ENCODE results near the gene MAN2B1. TPM values are rescaled to one million over a fixed set of nuclear protein-coding genes. Genes with fewer than 3 reads are reported as not detected.

MAN2B1 gene
- total and polyA plus RNA-seq, 3 experiments from 2014 or later: 76.4 to 85.3 (median 83.8) TPM

DNA sequence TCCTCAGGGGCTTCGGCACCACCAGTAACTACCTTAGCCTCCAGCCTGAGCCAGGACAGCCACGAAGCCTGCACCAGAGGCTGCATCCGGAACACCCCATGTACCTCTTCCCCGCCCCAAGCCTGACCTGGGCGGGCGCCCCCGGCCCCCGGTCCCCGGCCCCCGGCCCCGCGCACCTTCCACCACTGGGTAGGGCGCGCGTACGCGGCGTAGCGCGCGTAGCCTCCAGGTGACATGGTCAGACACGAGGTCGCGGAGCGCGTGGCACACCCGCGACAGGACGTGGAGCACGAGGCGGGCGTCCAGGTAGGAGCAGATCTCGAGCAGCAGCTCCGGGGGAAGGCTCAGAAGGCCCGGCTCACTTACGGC, 29.4 kb upstream of the MAN2B1 start:
- Mint-ChIP-seq H3K27me3 (peaks cover 0 to 3% of the 10 kb centered on the region in 2 donors), H3K4me1 (peaks cover 10 to 15% (median 12%) of the 10 kb centered on the region in 3 donors), H3K4me3 (peak overlapping the region; percentile 87 to 98 (median 92)), H3K27ac (peak overlapping the region in 6 of 8 donors; percentile 60 to 98 (median 78)), H3K36me3 (peaks cover 0 to 14% (median 0%) of the 10 kb centered on the region in 3 donors), H3K9me3 (no peaks in the 10 kb centered on the region)
- H3K27ac ChIP-seq (ENCODE audit: low read depth, low read length): peak overlapping the region; percentile 79
- H3K36me3 ChIP-seq (ENCODE audit: insufficient read depth, low read length): no peaks in the 10 kb centered on the region
- ChIA-PET POLR2A (interaction anchor here (0.5 to 2.4 kb wide), 7 partner anchors 14 to 772 kb away, joined by 3 to 11 read pairs (median 7); partner anchors contain the start of genes DHPS and TRIR), CTCF (interaction anchor here (0.8 to 1.6 kb wide), 4 partner anchors 11 to 64 kb away, joined by 3 to 5 read pairs (median 4); partner anchors contain the start of gene DHPS)
- H3K27me3 ChIP-seq (ENCODE audit: insufficient read depth, low read length, poor library complexity, severe bottlenecking): no peaks in the 10 kb centered on the region
- H3K4me1 ChIP-seq (ENCODE audit: insufficient read depth, low read length): peaks cover 12% of the 10 kb centered on the region
- peak overlapping the region; percentile 58 for H3K4me3 ChIP-seq (ENCODE audit: low read length)
- no peaks in the 10 kb centered on the region for H3K9me3 ChIP-seq (ENCODE audit: low read length)
- DNase-seq: no peak

DNA sequence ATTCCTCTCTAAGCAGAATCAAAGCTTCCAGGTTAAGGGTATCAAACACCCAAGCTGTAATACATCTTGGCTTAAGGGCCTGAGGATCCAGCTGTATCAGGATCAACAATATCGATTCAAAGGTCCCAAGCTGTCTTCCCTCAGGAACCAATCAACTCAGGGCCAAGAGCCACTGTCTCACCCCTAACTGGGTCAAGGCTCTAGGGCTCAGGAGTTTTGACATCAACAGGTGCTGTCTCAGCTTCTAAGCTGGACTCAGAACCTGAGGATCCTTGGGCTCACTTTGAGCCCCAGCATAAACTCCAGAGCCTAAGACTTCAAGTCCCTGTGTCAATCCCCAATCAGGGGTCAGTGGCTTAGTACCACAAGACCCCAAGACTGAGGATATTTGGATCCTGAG, 29.0 kb upstream of the MAN2B1 start:
- no peaks in the 10 kb centered on the region for H3K36me3 ChIP-seq (ENCODE audit: insufficient read depth, low read length)
- no peak overlapping the region for H3K27ac ChIP-seq (ENCODE audit: low read depth, low read length)
- no peak for DNase-seq
- Mint-ChIP-seq H3K27me3 (peaks cover 0 to 3% of the 10 kb centered on the region in 2 donors), H3K36me3 (peaks cover 0 to 10% (median 0%) of the 10 kb centered on the region in 3 donors), H3K9me3 (no peaks in the 10 kb centered on the region), H3K4me1 (peaks cover 10 to 15% (median 12%) of the 10 kb centered on the region in 3 donors), H3K27ac (peak overlapping the region in 5 of 8 donors; percentile 60 to 85 (median 71)), H3K4me3 (peak overlapping the region; percentile 64 to 98 (median 79))
- H3K4me1 ChIP-seq (ENCODE audit: insufficient read depth, low read length): peaks cover 12% of the 10 kb centered on the region
- H3K27me3 ChIP-seq (ENCODE audit: insufficient read depth, low read length, poor library complexity, severe bottlenecking): no peaks in the 10 kb centered on the region
- CTCF ChIA-PET: interaction anchor here (1.1 to 1.6 kb wide), 2 partner anchors 10 to 14 kb away, joined by 3 to 5 read pairs; partner anchors contain the start of gene DHPS
- POLR2A ChIA-PET: interaction anchor here (1.0 to 2.4 kb wide), 3 partner anchors 14 to 39 kb away, joined by 4 to 9 read pairs (median 9); partner anchors contain the start of genes DHPS and TRIR
- no peaks in the 10 kb centered on the region for H3K9me3 ChIP-seq (ENCODE audit: low read length)
- H3K4me3 ChIP-seq (ENCODE audit: low read length): peak overlapping the region; percentile 58

DNA sequence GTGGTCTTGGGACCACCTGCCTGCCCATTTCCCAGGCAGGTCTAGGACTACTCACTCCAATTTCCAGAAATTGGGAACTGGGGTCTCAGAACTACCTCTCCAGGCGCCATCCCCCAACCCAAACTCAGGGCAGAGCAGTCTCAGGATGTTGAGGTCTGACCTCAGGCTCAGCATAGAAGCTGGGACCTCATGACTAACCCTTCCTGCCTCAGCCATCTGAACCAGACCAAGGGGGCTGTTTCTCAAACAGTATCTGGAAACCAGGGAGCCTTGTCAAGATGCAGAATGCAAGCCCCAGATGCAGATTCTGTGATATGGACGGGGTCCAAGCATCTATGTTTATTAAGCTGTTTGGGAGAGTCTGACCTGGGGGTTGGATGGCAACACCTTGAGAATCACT, 28.6 kb upstream of the MAN2B1 start:
- no peaks in the 10 kb centered on the region for H3K36me3 ChIP-seq (ENCODE audit: insufficient read depth, low read length)
- peaks cover 10 to 15% (median 12%) of the 10 kb centered on the region in 3 donors for H3K4me1 Mint-ChIP-seq
- H3K4me3 Mint-ChIP-seq: peak overlapping the region in 6 of 7 donors; percentile 14 to 82 (median 46)
- no peaks in the 10 kb centered on the region for H3K9me3 Mint-ChIP-seq
- no peak for DNase-seq
- POLR2A ChIA-PET: no interaction called here
- H3K27me3 ChIP-seq (ENCODE audit: insufficient read depth, low read length, poor library complexity, severe bottlenecking): no peaks in the 10 kb centered on the region
- H3K36me3 Mint-ChIP-seq: peaks cover 0 to 8% (median 0%) of the 10 kb centered on the region in 3 donors
- peaks cover 0 to 3% of the 10 kb centered on the region in 2 donors for H3K27me3 Mint-ChIP-seq
- peak overlapping the region; percentile 58 for H3K4me3 ChIP-seq (ENCODE audit: low read length)
- H3K4me1 ChIP-seq (ENCODE audit: insufficient read depth, low read length): peaks cover 12% of the 10 kb centered on the region
- H3K27ac Mint-ChIP-seq: peak overlapping the region in 1 of 8 donors; percentile 17
- no peaks in the 10 kb centered on the region for H3K9me3 ChIP-seq (ENCODE audit: low read length)
- CTCF ChIA-PET: interaction anchor here (1.1 to 1.6 kb wide), 2 partner anchors 9 to 13 kb away, joined by 3 to 5 read pairs; partner anchors contain the start of gene DHPS
- H3K27ac ChIP-seq (ENCODE audit: low read depth, low read length): no peak overlapping the region

DNA sequence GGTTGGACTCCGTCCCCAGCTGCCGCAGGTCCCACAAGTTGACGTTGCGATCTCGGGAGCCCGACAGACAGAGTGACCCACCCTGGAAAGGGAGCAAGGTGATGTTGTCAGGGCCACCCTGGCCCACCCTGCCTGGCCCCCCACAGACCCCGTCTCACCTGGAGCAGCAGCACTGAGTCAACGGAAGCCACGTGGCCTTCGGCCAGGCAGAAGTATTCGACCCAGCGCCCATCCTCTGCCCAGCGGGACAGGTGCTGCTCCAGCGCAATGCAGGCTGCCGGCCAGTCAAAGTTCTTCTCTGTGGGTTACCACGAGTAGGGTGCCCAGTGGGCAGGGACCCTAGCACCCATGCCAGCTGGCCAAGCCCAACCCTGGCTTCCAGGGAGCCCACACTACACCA, 28.1 kb upstream of the MAN2B1 start:
- Mint-ChIP-seq H3K27me3 (peaks cover 0 to 3% of the 10 kb centered on the region in 2 donors), H3K4me3 (peak overlapping the region in 5 of 7 donors; percentile 43 to 82 (median 47)), H3K9me3 (no peaks in the 10 kb centered on the region), H3K4me1 (peaks cover 10 to 15% (median 12%) of the 10 kb centered on the region in 3 donors), H3K27ac (no peak overlapping the region), H3K36me3 (peaks cover 0 to 7% (median 0%) of the 10 kb centered on the region in 3 donors)
- DNase-seq: no peak
- ChIA-PET POLR2A (no interaction called here), CTCF (interaction anchor here (1.1 kb wide), 1 partner anchor 9 kb away, joined by 3 read pairs; no protein-coding TSS in a partner anchor)
- Histone ChIP-seq H3K9me3 (ENCODE audit: low read length) (no peaks in the 10 kb centered on the region), H3K4me3 (ENCODE audit: low read length) (no peak overlapping the region), H3K4me1 (ENCODE audit: insufficient read depth, low read length) (peaks cover 12% of the 10 kb centered on the region), H3K27ac (ENCODE audit: low read depth, low read length) (no peak overlapping the region), H3K27me3 (ENCODE audit: insufficient read depth, low read length, poor library complexity, severe bottlenecking) (no peaks in the 10 kb centered on the region), H3K36me3 (ENCODE audit: insufficient read depth, low read length) (no peaks in the 10 kb centered on the region)

DNA sequence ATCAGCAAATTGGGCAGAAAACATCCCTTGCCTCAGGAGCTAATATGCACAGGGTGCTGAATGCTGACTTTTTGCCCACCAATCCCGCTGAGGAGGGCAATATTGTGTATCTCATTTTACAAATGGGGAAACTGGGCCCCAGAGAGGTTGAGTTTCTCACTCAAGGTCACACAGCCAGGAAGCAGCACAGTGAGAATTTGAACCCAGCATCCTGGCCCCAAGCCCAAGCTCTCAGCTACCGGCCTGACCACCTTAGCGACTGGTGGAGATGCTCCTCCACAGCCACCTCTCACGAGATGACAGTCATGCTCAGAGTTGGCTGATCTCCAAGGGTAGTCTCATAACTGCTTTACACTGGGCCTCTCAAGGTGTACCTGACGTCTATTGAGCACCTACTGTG, 26.4 kb upstream of the MAN2B1 start:
- Histone ChIP-seq H3K9me3 (ENCODE audit: low read length) (no peaks in the 10 kb centered on the region), H3K4me1 (ENCODE audit: insufficient read depth, low read length) (peaks cover 12% of the 10 kb centered on the region), H3K27ac (ENCODE audit: low read depth, low read length) (no peak overlapping the region), H3K36me3 (ENCODE audit: insufficient read depth, low read length) (no peaks in the 10 kb centered on the region), H3K4me3 (ENCODE audit: low read length) (no peak overlapping the region), H3K27me3 (ENCODE audit: insufficient read depth, low read length, poor library complexity, severe bottlenecking) (no peaks in the 10 kb centered on the region)
- Mint-ChIP-seq H3K36me3 (peaks cover 0 to 4% (median 0%) of the 10 kb centered on the region in 3 donors), H3K27ac (no peak overlapping the region), H3K9me3 (no peaks in the 10 kb centered on the region), H3K4me3 (no peak overlapping the region), H3K27me3 (peaks cover 0 to 3% of the 10 kb centered on the region in 2 donors), H3K4me1 (peaks cover 8 to 11% (median 8%) of the 10 kb centered on the region in 3 donors)
- ChIA-PET POLR2A (no interaction called here), CTCF (no interaction called here)
- no peak for DNase-seq

DNA sequence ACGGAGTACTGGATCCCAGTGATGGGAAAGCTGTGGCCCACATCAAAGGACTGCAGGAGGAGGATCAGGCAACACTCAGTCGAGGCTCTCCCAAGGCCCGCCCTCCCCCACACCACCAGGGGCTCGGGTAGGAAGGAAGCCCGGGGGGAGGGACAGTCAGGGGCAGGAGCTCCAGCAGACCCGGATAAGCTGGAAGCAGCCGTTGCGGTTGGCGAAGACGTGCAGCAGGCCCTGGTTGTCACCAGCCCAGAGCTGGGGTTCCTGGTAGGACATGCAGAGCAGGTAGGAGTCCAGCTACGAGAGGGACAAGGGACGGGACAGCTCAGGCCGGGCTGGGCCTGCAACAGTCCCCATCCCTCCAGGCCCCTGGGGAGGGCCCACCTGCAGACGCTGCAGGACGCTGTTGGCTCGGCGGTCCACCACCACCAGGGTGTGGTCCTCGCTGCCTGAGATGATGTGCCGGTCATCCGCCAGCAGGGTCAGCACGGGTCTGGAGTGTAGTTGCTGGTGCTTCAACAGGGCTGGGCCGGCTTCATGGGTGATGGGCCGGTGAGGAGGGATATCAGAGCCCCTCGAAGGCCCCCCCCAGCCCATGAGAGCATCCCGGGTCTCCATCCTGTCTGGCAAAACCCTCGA, 23.2 kb upstream of the MAN2B1 start:
- Mint-ChIP-seq H3K27me3 (no peaks in the 10 kb centered on the region), H3K36me3 (peaks cover 0 to 1% (median 0%) of the 10 kb centered on the region in 3 donors), H3K9me3 (no peaks in the 10 kb centered on the region), H3K4me3 (no peak overlapping the region), H3K27ac (no peak overlapping the region), H3K4me1 (no peaks in the 10 kb centered on the region)
- Histone ChIP-seq H3K4me1 (ENCODE audit: insufficient read depth, low read length) (no peaks in the 10 kb centered on the region), H3K36me3 (ENCODE audit: insufficient read depth, low read length) (no peaks in the 10 kb centered on the region), H3K27me3 (ENCODE audit: insufficient read depth, low read length, poor library complexity, severe bottlenecking) (no peaks in the 10 kb centered on the region), H3K27ac (ENCODE audit: low read depth, low read length) (no peak overlapping the region), H3K4me3 (ENCODE audit: low read length) (no peak overlapping the region), H3K9me3 (ENCODE audit: low read length) (no peaks in the 10 kb centered on the region)
- CTCF ChIA-PET: interaction anchor here (1.0 kb wide), 1 partner anchor 9 kb away, joined by 3 read pairs; no protein-coding TSS in a partner anchor
- no peak for DNase-seq
- POLR2A ChIA-PET: no interaction called here

DNA sequence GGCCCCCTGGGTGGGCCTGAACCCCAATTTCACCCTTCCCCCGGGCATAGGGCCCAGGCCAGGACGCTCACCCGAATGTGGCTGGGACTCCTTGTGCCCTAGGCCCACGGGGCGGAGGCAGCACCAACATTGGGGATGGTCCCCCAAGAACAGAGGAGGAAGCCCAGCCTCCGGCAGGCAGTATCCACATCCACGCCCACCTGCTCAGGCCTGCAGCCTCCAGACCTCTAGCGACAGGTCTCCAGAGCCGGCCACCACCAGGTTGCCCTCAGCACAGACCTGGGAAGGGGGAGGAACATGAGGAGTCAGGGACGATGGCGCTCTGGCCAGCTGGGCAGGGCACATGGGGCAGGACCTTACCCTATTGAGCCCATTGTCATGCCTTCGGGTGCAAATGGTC, 22.5 kb upstream of the MAN2B1 start:
- POLR2A ChIA-PET: no interaction called here
- no peaks in the 10 kb centered on the region for H3K9me3 ChIP-seq (ENCODE audit: low read length)

More for the DNA sequence above, 22.5 kb upstream of the MAN2B1 start:
- Histone ChIP-seq H3K27ac (ENCODE audit: low read depth, low read length) (no peak overlapping the region), H3K27me3 (ENCODE audit: insufficient read depth, low read length, poor library complexity, severe bottlenecking) (no peaks in the 10 kb centered on the region), H3K4me3 (ENCODE audit: low read length) (no peak overlapping the region), H3K4me1 (ENCODE audit: insufficient read depth, low read length) (no peaks in the 10 kb centered on the region), H3K36me3 (ENCODE audit: insufficient read depth, low read length) (no peaks in the 10 kb centered on the region)
- Mint-ChIP-seq H3K9me3 (no peaks in the 10 kb centered on the region), H3K4me3 (no peak overlapping the region), H3K4me1 (peaks cover 0 to under 1% (median 0%) of the 10 kb centered on the region in 3 donors), H3K36me3 (peaks cover 0 to 1% (median 0%) of the 10 kb centered on the region in 3 donors), H3K27ac (no peak overlapping the region), H3K27me3 (no peaks in the 10 kb centered on the region)
- no peak for DNase-seq
- CTCF ChIA-PET: interaction anchor here (1.0 kb wide), 1 partner anchor 8 kb away, joined by 3 read pairs; no protein-coding TSS in a partner anchor
